ENCODE data around the gene GRAMD4.

GRAMD4 gene

GRCh38 chr22:46697811-46698515 lies 77.8 kb downstream of the GRAMD4 start:
- Histone ChIP-seq H3K9me2 (ENCODE audit: low read depth, low read length) (no peaks in the 10 kb centered on the region), H3K4me3 (ENCODE audit: low read depth, low read length, poor library complexity, severe bottlenecking) (no peak overlapping the region), H3K36me3 (ENCODE audit: insufficient read depth, low read length) (peaks cover 88% of the 10 kb centered on the region), H3K4me2 (ENCODE audit: low read length) (no peak overlapping the region), H3F3A (ENCODE audit: insufficient read depth, low read length) (no peaks in the 10 kb centered on the region; the same call in 1 of the 2 replicates), H3K27me3 (ENCODE audit: insufficient read depth, low read length) (no peaks in the 10 kb centered on the region), H3K9me3 (ENCODE audit: low read length) (no peaks in the 10 kb centered on the region), H4K20me1 (ENCODE audit: insufficient read depth, low read length) (no peaks in the 10 kb centered on the region), H3K27ac (ENCODE audit: low read depth, low read length, poor library complexity, severe bottlenecking) (no peak overlapping the region), H3K9ac (ENCODE audit: low read length) (no peak overlapping the region), H3K4me1 (ENCODE audit: insufficient read depth, low read length, severe bottlenecking) (peaks cover 9% of the 10 kb centered on the region), H2AFZ (ENCODE audit: low read length) (no peak overlapping the region), H3K79me2 (ENCODE audit: insufficient read depth, low read length) (no peaks in the 10 kb centered on the region)
- TF ChIP-seq CTCF (IDR thresholded peaks at IDR 0.05; ENCODE audit: low read length) (no peak), EZH2 (IDR thresholded peaks at IDR 0.05; ENCODE audit: borderline replicate concordance, low read length) (no peak)

GRCh38 chr22:46699091-46699490 lies 78.9 kb downstream of the GRAMD4 start:
- Histone ChIP-seq H3K27me3 (ENCODE audit: insufficient read depth, low read length) (no peaks in the 10 kb centered on the region), H3K36me3 (ENCODE audit: insufficient read depth, low read length) (peaks cover 79% of the 10 kb centered on the region), H3K4me3 (ENCODE audit: low read depth, low read length, poor library complexity, severe bottlenecking) (no peak overlapping the region), H3K9me2 (ENCODE audit: low read depth, low read length) (no peaks in the 10 kb centered on the region), H3F3A (ENCODE audit: insufficient read depth, low read length) (no peaks in the 10 kb centered on the region; the same call in 1 of the 2 replicates), H3K4me2 (ENCODE audit: low read length) (no peak overlapping the region), H2AFZ (ENCODE audit: low read length) (no peak overlapping the region), H3K27ac (ENCODE audit: low read depth, low read length, poor library complexity, severe bottlenecking) (no peak overlapping the region), H4K20me1 (ENCODE audit: insufficient read depth, low read length) (no peaks in the 10 kb centered on the region), H3K79me2 (ENCODE audit: insufficient read depth, low read length) (no peaks in the 10 kb centered on the region), H3K4me1 (ENCODE audit: insufficient read depth, low read length, severe bottlenecking) (peaks cover 20% of the 10 kb centered on the region), H3K9me3 (ENCODE audit: low read length) (no peaks in the 10 kb centered on the region), H3K9ac (ENCODE audit: low read length) (no peak overlapping the region)
- TF ChIP-seq EZH2 (IDR thresholded peaks at IDR 0.05; ENCODE audit: borderline replicate concordance, low read length): no peak
- no peak for TF ChIP-seq CTCF (IDR thresholded peaks at IDR 0.05; ENCODE audit: low read length)

GRCh38 chr22:46701262-46701661 lies 81.1 kb downstream of the GRAMD4 start:
- Histone ChIP-seq H3K4me3 (ENCODE audit: low read depth, low read length, poor library complexity, severe bottlenecking) (no peak overlapping the region), H4K20me1 (ENCODE audit: insufficient read depth, low read length) (no peaks in the 10 kb centered on the region), H3K27me3 (ENCODE audit: insufficient read depth, low read length) (no peaks in the 10 kb centered on the region), H3K9me2 (ENCODE audit: low read depth, low read length) (no peaks in the 10 kb centered on the region), H3K9ac (ENCODE audit: low read length) (no peak overlapping the region), H3K4me2 (ENCODE audit: low read length) (no peak overlapping the region), H3F3A (ENCODE audit: insufficient read depth, low read length) (no peaks in the 10 kb centered on the region; the same call in 1 of the 2 replicates), H3K27ac (ENCODE audit: low read depth, low read length, poor library complexity, severe bottlenecking) (no peak overlapping the region), H3K4me1 (ENCODE audit: insufficient read depth, low read length, severe bottlenecking) (peaks cover 28% of the 10 kb centered on the region), H3K79me2 (ENCODE audit: insufficient read depth, low read length) (no peaks in the 10 kb centered on the region), H2AFZ (ENCODE audit: low read length) (no peak overlapping the region), H3K9me3 (ENCODE audit: low read length) (no peaks in the 10 kb centered on the region), H3K36me3 (ENCODE audit: insufficient read depth, low read length) (peaks cover 75% of the 10 kb centered on the region)
- TF ChIP-seq CTCF (IDR thresholded peaks at IDR 0.05; ENCODE audit: low read length): no peak
- TF ChIP-seq EZH2 (IDR thresholded peaks at IDR 0.05; ENCODE audit: borderline replicate concordance, low read length): no peak

Measured in OCI-LY1 (cell line).